Keratinocyte (primary cell): Measurements from ENCODE around the gene LDLR. TPM values are rescaled to one million over a fixed set of nuclear protein-coding genes. Genes with fewer than 3 reads are reported as not detected.
"Not testable (repeated sequence)": the region's sequence is repeated elsewhere in the genome, so short reads cannot be mapped to it uniquely, and the experiment has no call there.

Experiments
- DNase-seq: peaks from one replicate; pipeline ENCODE4 v3.0.0-alpha.2; 2011; ENCODE audit warnings: low read depth, missing footprints, low spot score
- FAIRE-seq: peaks from 2 replicates; lab custom pipeline; 2011; peaks lifted over from hg19 to GRCh38; lab: Jason Lieb, UNC
- H2AFZ ChIP-seq: 2 replicates; pipeline ENCODE4 v1.6.0; 2012; ENCODE audit warnings: low read length, control low read depth, inconsistent platforms; ENCODE audit not compliant: control insufficient read depth
- H3K27ac ChIP-seq: 2 replicates; pipeline ENCODE4 v1.5.1; 2011; ENCODE audit warnings: low read length; ENCODE audit not compliant: control insufficient read depth, insufficient read depth
- H3K27me3 ChIP-seq: 3 replicates; pipeline ENCODE4 v1.6.0; 2011; ENCODE audit warnings: low read length; ENCODE audit not compliant: control insufficient read depth, insufficient read depth; ENCODE audit errors: extremely low read depth
- H3K36me3 ChIP-seq, 2 experiments: 2 replicates in 1 of 2; 3 replicates in 1 of 2; pipeline ENCODE4 v1.5.1; 2011; ENCODE audit warnings: low read length in 2 of 2, mild to moderate bottlenecking in 1 of 2; ENCODE audit not compliant: control insufficient read depth in 2 of 2, insufficient read depth in 2 of 2; ENCODE audit errors: extremely low read depth in 1 of 2
- H3K4me1 ChIP-seq: 3 replicates; pipeline ENCODE4 v1.5.1; 2011; ENCODE audit warnings: low read length; ENCODE audit not compliant: control insufficient read depth, insufficient read depth; ENCODE audit errors: extremely low read depth
- H3K4me2 ChIP-seq: 3 replicates; pipeline ENCODE4 v1.6.0; 2011; ENCODE audit warnings: low read depth, low read length; ENCODE audit not compliant: control insufficient read depth, insufficient read depth; ENCODE audit errors: extremely low read depth
- H3K4me3 ChIP-seq, 3 experiments: fragments of 200-600 bp in 1 of 3; sonication (generic) in 1 of 3; 2 replicates in 2 of 3; 3 replicates in 1 of 3; pipeline ENCODE4 v1.5.1; 2011 to 2016; ENCODE audit warnings: low read length in 3 of 3, mild to moderate bottlenecking in 3 of 3, control low read depth in 2 of 3, inconsistent platforms in 1 of 3, low read depth in 1 of 3, mixed read lengths in 1 of 3, mixed run types in 1 of 3, moderate library complexity in 1 of 3; ENCODE audit not compliant: control insufficient read depth in 2 of 3, insufficient read depth in 2 of 3; ENCODE audit errors: extremely low read depth in 1 of 3
- H3K79me2 ChIP-seq: 2 replicates; pipeline ENCODE4 v1.6.0; 2012; ENCODE audit warnings: low read length; ENCODE audit not compliant: control insufficient read depth, insufficient read depth
- H3K9ac ChIP-seq: 3 replicates; pipeline ENCODE4 v1.6.0; 2011; ENCODE audit warnings: low read length; ENCODE audit not compliant: control insufficient read depth, insufficient read depth; ENCODE audit errors: extremely low read depth
- H3K9me1 ChIP-seq: 3 replicates; pipeline ENCODE4 v1.6.0; 2011; ENCODE audit warnings: low read length; ENCODE audit not compliant: control insufficient read depth, insufficient read depth; ENCODE audit errors: extremely low read depth
- H3K9me3 ChIP-seq: 2 replicates; pipeline ENCODE4 v1.5.1; 2012; ENCODE audit warnings: low read depth, low read length; ENCODE audit not compliant: control insufficient read depth
- H4K20me1 ChIP-seq: 3 replicates; pipeline ENCODE4 v1.6.0; 2011; ENCODE audit warnings: low read length; ENCODE audit not compliant: control insufficient read depth, insufficient read depth; ENCODE audit errors: extremely low read depth
- EZH2 ChIP-seq: IDR thresholded peaks from one replicate; pipeline ENCODE4 v1.6.1; 2012; ENCODE audit warnings: inconsistent platforms, mild to moderate bottlenecking, low read length, moderate library complexity
- dilution Hi-C: fragments of 300-500 bp; cut with MboI; formaldehyde crosslinking; loops from one replicate; pipeline ENCODE4 v1.7.0; 2020; ENCODE audit warnings: low sequenced_read_pairs; ENCODE audit not compliant: extremely low pct_ligation_motif_present
- polyA plus RNA-seq, 5 experiments: library from polyadenylated mRNA; depleted of rRNA in 3 of 5; stranded (reverse) in 3 of 5; stranded (forward) in 1 of 5; unstranded in 1 of 5; fragments of >200 nt; gene quantifications; 1 replicate in 1 of 5; 2 replicates in 3 of 5; 3 replicates in 1 of 5; pipeline versions ENCODE4 v1.2.1 to v1.2.3, GENCODE V29; 2011 to 2012; ENCODE audit warnings: missing spikeins in 2 of 5, low read depth in 1 of 5, low replicate concordance in 1 of 5
- TF ChIP-seq, protein P1 (sequence below), 3 experiments: IDR thresholded peaks in 1 of 3; conservative IDR thresholded peaks in 1 of 3; optimal IDR thresholded peaks in 1 of 3; 2 replicates in 2 of 3; 3 replicates in 1 of 3; pipeline versions ENCODE3 to v1.5.1; 2011; ENCODE audit warnings: low read length in 3 of 3, mild to moderate bottlenecking in 3 of 3, moderate library complexity in 2 of 3, control low read depth in 1 of 3, inconsistent platforms in 1 of 3; ENCODE audit not compliant: insufficient read depth in 2 of 3; ENCODE audit errors: extremely low read depth in 1 of 3

Gene LDLR
- polyA plus RNA-seq, 1 donor (not counting 4 experiments of a cell fraction or from before 2014, with no cell fraction given): 241 TPM

DNA sequence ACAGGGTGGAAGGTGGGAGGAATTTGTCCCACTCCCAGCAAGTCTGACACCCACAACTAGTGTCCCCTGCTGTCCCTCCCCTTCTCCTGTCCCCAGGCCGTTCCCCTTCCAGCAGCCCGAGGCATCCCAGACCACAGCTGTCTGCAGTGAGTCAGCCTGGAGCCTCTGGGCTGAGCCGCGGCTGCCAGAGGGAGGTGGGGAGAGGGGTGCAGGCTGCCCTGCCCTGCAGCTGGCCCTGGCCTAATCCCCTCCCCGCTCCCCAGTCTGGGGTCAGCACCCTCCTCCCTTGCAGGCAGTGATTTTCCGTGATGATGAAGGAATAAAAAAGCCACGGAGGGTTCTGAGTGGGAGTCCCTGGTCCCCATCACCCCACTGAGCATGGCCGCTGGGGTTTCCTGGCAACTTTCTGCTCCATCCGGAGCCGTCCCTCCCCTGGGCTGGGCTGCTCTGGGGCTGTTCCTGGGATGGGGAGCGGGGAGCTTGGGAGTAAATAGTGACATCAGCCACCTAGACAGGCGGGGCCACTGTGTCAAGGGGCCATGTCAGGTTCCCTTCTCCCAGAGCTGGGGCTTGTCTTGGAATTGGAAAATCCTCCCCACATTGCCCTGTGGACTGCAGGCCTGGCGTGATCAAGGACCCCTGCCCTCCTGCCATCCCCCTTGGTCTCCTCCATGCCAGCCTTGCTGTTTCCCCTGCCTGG, 49.5 kb downstream of the LDLR start:
- Histone ChIP-seq H3K9me1 (no peaks in the 10 kb centered on the region), H3K9ac (peak overlapping the region; percentile 28), H2AFZ (no peak overlapping the region), H3K4me3 (peak overlapping the region in 1 of 3 experiments; percentile 24), H3K9me3 (no peaks in the 10 kb centered on the region), H3K4me1 (peaks cover 37% of the 10 kb centered on the region), H3K27ac (peak overlapping the region; percentile 18), H3K36me3 (no peaks in the 10 kb centered on the region), H3K79me2 (no peaks in the 10 kb centered on the region), H3K27me3 (no peaks in the 10 kb centered on the region), H3K4me2 (peak overlapping the region; percentile 73), H4K20me1 (no peaks in the 10 kb centered on the region)
- no peak for FAIRE-seq
- DNase-seq: no peak
- dilution Hi-C loops: no loop called here
- TF ChIP-seq, protein P1, sequence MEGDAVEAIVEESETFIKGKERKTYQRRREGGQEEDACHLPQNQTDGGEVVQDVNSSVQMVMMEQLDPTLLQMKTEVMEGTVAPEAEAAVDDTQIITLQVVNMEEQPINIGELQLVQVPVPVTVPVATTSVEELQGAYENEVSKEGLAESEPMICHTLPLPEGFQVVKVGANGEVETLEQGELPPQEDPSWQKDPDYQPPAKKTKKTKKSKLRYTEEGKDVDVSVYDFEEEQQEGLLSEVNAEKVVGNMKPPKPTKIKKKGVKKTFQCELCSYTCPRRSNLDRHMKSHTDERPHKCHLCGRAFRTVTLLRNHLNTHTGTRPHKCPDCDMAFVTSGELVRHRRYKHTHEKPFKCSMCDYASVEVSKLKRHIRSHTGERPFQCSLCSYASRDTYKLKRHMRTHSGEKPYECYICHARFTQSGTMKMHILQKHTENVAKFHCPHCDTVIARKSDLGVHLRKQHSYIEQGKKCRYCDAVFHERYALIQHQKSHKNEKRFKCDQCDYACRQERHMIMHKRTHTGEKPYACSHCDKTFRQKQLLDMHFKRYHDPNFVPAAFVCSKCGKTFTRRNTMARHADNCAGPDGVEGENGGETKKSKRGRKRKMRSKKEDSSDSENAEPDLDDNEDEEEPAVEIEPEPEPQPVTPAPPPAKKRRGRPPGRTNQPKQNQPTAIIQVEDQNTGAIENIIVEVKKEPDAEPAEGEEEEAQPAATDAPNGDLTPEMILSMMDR (optimal IDR thresholded peaks at IDR 0.05 in 1 of 3, IDR thresholded peaks at IDR 0.05 in 1 of 3, conservative IDR thresholded peaks at IDR 0.05 in 1 of 3; ENCODE audit: extremely low read depth in 1 of 3, insufficient read depth in 2 of 3, low read length in 3 of 3): no peak
- TF ChIP-seq EZH2: no peak

DNA sequence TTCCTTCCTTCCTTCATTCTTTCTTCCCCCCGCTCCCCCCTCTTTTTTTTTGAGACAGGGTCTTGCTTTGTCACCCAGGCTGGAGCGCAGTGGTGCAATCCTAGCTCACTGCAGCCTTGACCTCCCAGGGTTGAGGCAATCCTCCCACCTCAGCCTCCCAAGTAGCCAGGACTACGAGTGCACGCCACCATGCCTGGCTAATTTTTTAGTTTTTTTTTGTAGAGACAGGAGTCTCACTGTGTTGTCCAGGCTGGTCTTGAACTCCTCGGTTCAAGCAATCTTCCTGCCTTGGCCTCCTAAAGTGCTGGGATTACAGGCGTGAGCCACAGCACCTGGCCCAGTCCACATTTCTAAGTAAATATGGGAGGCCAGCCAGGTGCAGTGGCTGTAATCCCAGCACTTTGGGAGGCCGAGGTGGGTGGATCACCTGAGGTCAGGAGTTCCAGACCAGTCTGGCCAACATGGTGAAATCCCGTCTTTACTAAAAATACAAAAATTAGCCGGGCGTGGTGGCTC, 50.8 kb downstream of the LDLR start:
- H3K27ac ChIP-seq, H3K4me3 ChIP-seq, H3K4me2 ChIP-seq, DNase-seq, H3K9me1 ChIP-seq, FAIRE-seq, H3K9ac ChIP-seq, dilution Hi-C loops, H3K36me3 ChIP-seq, H3K9me3 ChIP-seq, H4K20me1 ChIP-seq, H3K27me3 ChIP-seq, H3K79me2 ChIP-seq, H2AFZ ChIP-seq: not testable (repeated sequence)
- peaks cover 37% of the 10 kb centered on the region for H3K4me1 ChIP-seq
